AG04449 (cell line): ENCODE data around the gene IL10.

Source experiments
- CTCF ChIA-PET: fragments of 350-600 bp; formaldehyde crosslinking; extraction: SDS; loops from one replicate; lab custom pipeline; 2021; ENCODE audit warnings: antibody characterized with exemption; lab: Yijun Ruan, JAX
- POLR2A ChIA-PET: fragments of 400-600, 350-600 bp; formaldehyde crosslinking; extraction: SDS; loops from one replicate; lab custom pipeline; 2020; ENCODE audit warnings: antibody characterized with exemption, inconsistent platforms; lab: Yijun Ruan, JAX
- DNase-seq: peaks from one replicate; pipeline ENCODE4 v3.0.0-alpha.2; 2010; ENCODE audit warnings: low read depth, low spot score
- H3K4me3 ChIP-seq: 2 replicates; pipeline ENCODE4 v1.5.1; 2011; ENCODE audit warnings: low read depth, mild to moderate bottlenecking, control low read depth, low read length
- TF ChIP-seq, protein P1 (sequence below): IDR thresholded peaks from one replicate; pipeline ENCODE4 v1.5.1; 2011; ENCODE audit warnings: mild to moderate bottlenecking, moderate library complexity, low read length, control low read depth, inconsistent platforms; ENCODE audit not compliant: insufficient read depth; ENCODE audit errors: missing control alignments

The IL10 gene

GRCh38 chr1:206792939-206793607 is 20.8 kb upstream of the IL10 start:
- no peak for DNase-seq
- TF ChIP-seq, protein P1, sequence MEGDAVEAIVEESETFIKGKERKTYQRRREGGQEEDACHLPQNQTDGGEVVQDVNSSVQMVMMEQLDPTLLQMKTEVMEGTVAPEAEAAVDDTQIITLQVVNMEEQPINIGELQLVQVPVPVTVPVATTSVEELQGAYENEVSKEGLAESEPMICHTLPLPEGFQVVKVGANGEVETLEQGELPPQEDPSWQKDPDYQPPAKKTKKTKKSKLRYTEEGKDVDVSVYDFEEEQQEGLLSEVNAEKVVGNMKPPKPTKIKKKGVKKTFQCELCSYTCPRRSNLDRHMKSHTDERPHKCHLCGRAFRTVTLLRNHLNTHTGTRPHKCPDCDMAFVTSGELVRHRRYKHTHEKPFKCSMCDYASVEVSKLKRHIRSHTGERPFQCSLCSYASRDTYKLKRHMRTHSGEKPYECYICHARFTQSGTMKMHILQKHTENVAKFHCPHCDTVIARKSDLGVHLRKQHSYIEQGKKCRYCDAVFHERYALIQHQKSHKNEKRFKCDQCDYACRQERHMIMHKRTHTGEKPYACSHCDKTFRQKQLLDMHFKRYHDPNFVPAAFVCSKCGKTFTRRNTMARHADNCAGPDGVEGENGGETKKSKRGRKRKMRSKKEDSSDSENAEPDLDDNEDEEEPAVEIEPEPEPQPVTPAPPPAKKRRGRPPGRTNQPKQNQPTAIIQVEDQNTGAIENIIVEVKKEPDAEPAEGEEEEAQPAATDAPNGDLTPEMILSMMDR = no peak
- POLR2A ChIA-PET = no interaction called here
- no peak overlapping the region for H3K4me3 ChIP-seq
- CTCF ChIA-PET = interaction anchor here (0.6 to 1.1 kb wide), 3 partner anchors 8 to 15 kb away, joined by 3 to 4 read pairs (median 3); no protein-coding TSS in a partner anchor

GRCh38 chr1:206790502-206791250 is 18.4 kb upstream of the IL10 start:
- ChIA-PET POLR2A (no interaction called here), CTCF (interaction anchor here (0.6 to 2.3 kb wide), 3 partner anchors 19 to 213 kb away, joined by 3 to 7 read pairs (median 5); no protein-coding TSS in a partner anchor)
- H3K4me3 ChIP-seq = no peak overlapping the region
- TF ChIP-seq, protein P1 = no peak
- no peak for DNase-seq

DNA sequence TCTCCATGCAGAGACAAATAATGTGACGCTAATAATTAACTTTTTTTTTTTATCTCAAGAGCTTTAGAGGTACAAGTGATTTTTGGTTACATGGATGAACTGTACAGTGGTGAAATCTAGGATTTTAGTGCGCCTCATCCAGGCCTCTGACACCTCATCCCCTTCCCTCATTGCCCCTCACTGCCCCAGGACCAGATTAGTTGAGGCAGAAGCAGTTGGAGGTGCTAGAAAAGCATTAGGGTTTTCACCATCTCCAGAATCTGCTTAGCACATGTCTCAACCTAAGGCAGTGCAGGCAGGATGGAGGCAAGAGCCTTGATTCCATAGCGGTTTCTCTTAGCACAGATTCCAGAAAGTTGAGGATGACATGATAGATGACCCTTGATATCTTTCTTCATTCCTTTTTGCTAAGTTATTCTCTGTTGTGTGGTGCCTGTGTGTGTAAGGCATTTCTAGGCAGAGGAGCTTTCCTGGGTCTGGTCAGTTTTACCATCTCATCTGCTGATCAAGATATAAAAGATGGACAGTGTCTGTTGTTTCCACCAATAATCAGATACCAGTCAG is 16.3 kb upstream of the IL10 start:
- H3K4me3 ChIP-seq = no peak overlapping the region
- DNase-seq = no peak
- TF ChIP-seq, protein P1 = no peak
- CTCF ChIA-PET = interaction anchor here (1.2 to 4.6 kb wide), 6 partner anchors 10 to 62 kb away, joined by 3 to 17 read pairs (median 9); no protein-coding TSS in a partner anchor
- POLR2A ChIA-PET = no interaction called here

DNA sequence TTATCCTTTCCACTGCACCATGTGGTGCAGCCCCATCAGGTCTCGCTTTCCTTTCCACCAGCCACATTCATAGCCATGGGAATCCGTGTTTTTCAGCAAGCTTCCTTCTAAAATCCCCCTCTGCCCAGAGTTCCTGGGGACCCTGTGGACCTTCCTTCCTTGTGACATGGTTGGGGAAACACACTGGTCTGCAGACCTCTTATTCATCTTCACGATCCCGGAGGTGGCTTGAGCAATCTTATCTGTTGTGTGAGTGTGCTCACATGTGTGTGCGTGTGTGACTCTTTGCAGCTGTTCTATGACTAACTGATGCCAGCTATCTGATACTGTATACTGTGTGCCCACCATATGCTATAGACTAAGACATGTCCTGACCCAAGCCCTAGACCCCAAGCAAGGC is 15.6 kb upstream of the IL10 start:
- no peak overlapping the region for H3K4me3 ChIP-seq
- CTCF ChIA-PET = interaction anchor here (0.6 to 4.6 kb wide), 7 partner anchors 11 to 125 kb away, joined by 3 to 17 read pairs (median 4); partner anchors contain the start of gene IL20
- DNase-seq = no peak
- TF ChIP-seq, protein P1 = no peak
- POLR2A ChIA-PET = no interaction called here

DNA sequence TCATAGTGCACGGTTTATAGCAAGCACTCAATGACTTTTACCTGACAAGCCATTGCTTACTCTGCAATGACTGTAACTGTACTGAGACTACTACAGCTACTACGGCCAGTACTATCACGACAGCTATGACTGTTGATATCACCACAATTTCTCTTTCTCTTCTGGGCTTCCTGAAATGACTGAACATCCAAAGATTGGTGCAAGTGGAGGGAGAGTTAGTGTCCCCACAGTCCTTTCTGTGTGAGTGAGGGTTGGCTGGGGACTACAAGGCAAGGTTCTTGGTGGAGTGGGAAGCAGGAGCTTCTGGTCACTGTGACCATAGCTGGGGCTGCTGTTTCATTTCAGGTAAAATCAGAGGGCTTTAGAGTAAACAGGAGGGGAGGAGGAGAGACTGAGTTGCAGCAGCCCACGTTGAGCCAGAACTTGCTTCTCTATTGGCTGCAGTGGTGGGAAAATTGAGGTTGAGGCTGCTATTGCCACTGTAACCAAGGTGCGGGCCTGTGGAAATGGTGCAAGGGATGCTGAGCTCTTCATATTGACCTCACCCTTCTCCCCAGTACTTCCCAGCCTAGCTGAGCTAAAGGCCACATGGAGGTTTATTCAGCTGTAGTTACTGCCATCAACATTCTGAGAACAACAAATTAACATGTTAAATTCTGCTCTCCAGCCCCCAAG is 14.1 kb upstream of the IL10 start:
- ChIA-PET CTCF (interaction anchor here (1.0 to 4.6 kb wide), 5 partner anchors 22 to 126 kb away, joined by 4 to 17 read pairs (median 4); no protein-coding TSS in a partner anchor), POLR2A (no interaction called here)
- DNase-seq = no peak
- TF ChIP-seq, protein P1 = no peak
- H3K4me3 ChIP-seq = no peak overlapping the region
